Caco-2 (cell line): Measurements from ENCODE around the gene CDCP2. TPM values are rescaled to one million over a fixed set of nuclear protein-coding genes. Genes with fewer than 3 reads are reported as not detected.
"Not testable (repeated sequence)": the region's sequence is repeated elsewhere in the genome, so short reads cannot be mapped to it uniquely, and the experiment has no call there.

Experiments used
- BruUV-seq: library from RNA; stranded (reverse); fragments of 400-500 nt; replicated peaks from 2 replicates; lab custom pipeline; 2021; lab: Mats Ljungman, UMichigan
- CTCF ChIA-PET: fragments of 300-600 bp; sonication (Branson Sonifier 250); formaldehyde crosslinking; loops from one replicate; lab custom pipeline; 2022; ENCODE audit warnings: antibody characterized with exemption; lab: Charles Lee
- POLR2A ChIA-PET: fragments of 300-600 bp; sonication (Branson Sonifier 250); formaldehyde crosslinking; loops from one replicate; lab custom pipeline; 2022; ENCODE audit warnings: antibody characterized with exemption; lab: Charles Lee
- DNase-seq, 2 experiments: peaks; one replicate each; pipeline versions ENCODE4 v3.0.0 to v3.0.0-alpha.2; 2020 to 2022
- H3K27me3 ChIP-seq: replicated peaks from 2 replicates; pipeline ENCODE4 v1.6.0; 2011; ENCODE audit warnings: low read length; ENCODE audit not compliant: control insufficient read depth, insufficient read depth
- H3K36me3 ChIP-seq: 2 replicates; pipeline ENCODE4 v1.5.1; 2011; ENCODE audit warnings: low read length; ENCODE audit not compliant: control insufficient read depth, insufficient read depth
- H3K4me1 ChIP-seq: fragments of 250-450 bp; sonication (Bioruptor Pico); 2 replicates; pipeline ENCODE4 v1.5.1; 2020; ENCODE audit warnings: mild to moderate bottlenecking
- H3K4me3 ChIP-seq: 2 replicates; pipeline ENCODE4 v1.5.1; 2011; ENCODE audit warnings: low read depth, mild to moderate bottlenecking, control low read depth, low read length
- H3K9me3 ChIP-seq: fragments of 250-450 bp; sonication (Bioruptor Pico); 2 replicates; pipeline ENCODE4 v1.5.1; 2020; ENCODE audit warnings: mild to moderate bottlenecking, moderate library complexity
- H3K27ac Mint-ChIP-seq: one replicate; pipeline ENCODE4 v1.8.0; 2022; ENCODE audit warnings: mixed read lengths; ENCODE audit not compliant: unreplicated experiment
- H3K27me3 Mint-ChIP-seq: one replicate; pipeline ENCODE4 v1.8.0; 2022; ENCODE audit warnings: mixed read lengths; ENCODE audit not compliant: insufficient read depth, unreplicated experiment
- H3K36me3 Mint-ChIP-seq: one replicate; pipeline ENCODE4 v1.8.0; 2022; ENCODE audit warnings: mild to moderate bottlenecking, mixed read lengths; ENCODE audit not compliant: insufficient read depth, unreplicated experiment
- H3K4me1 Mint-ChIP-seq: one replicate; pipeline ENCODE4 v1.8.0; 2022; ENCODE audit warnings: low read depth, mixed read lengths; ENCODE audit not compliant: unreplicated experiment
- H3K4me3 Mint-ChIP-seq: one replicate; pipeline ENCODE4 v1.8.0; 2022; ENCODE audit warnings: mild to moderate bottlenecking, moderate library complexity, mixed read lengths; ENCODE audit not compliant: unreplicated experiment
- H3K9me3 Mint-ChIP-seq: one replicate; pipeline ENCODE4 v1.8.0; 2022; ENCODE audit warnings: mixed read lengths; ENCODE audit not compliant: unreplicated experiment
- intact Hi-C: fragments of 100-400 bp; cut with micrococcal nuclease; formaldehyde crosslinking; loops from one replicate; pipeline ENCODE4 v1.10.0; 2022; ENCODE audit not compliant: unreplicated experiment
- total RNA-seq: library from RNA; stranded (reverse); gene quantifications from 2 replicates; pipeline ENCODE4 v1.2.3, GENCODE V29; 2022
- TF ChIP-seq, protein P1 (sequence below), 2 experiments: fragments of 200-600 bp in 1 of 2; IDR thresholded peaks; 1 replicate in 1 of 2; 2 replicates in 1 of 2; pipeline versions ENCODE4 v1.5.1 to v1.8.0; 2011 to 2022; ENCODE audit warnings: antibody characterized with exemption in 1 of 2, control low read depth in 1 of 2, inconsistent platforms in 1 of 2, low read depth in 1 of 2, low read length in 1 of 2, mild to moderate bottlenecking in 1 of 2, moderate library complexity in 1 of 2; ENCODE audit not compliant: insufficient read depth in 1 of 2, severe bottlenecking in 1 of 2, unreplicated experiment in 1 of 2

Gene CDCP2
- total RNA-seq, 1 experiment from 2014 or later, result not detected

DNA sequence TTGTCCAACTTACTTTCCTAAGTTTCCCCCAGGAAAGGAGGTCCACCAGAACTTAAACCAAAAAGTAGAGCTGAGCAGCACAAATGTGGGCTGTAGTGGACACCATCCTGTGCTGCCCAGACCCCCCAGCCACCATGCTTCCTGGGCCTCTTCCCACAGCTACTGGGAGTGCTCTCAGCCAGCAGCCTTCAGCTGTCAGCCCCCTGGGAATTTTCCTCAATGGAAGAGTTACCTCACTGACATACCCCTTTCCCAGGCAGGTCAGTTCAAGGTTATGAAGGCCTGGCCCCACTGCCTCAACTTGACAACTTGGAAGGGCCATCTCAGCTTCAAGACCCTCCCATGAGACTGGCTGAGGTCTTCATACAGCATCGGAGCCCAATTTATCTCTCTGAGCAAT is 47.7 kb downstream of the CDCP2 start:
- TF ChIP-seq, protein P1, sequence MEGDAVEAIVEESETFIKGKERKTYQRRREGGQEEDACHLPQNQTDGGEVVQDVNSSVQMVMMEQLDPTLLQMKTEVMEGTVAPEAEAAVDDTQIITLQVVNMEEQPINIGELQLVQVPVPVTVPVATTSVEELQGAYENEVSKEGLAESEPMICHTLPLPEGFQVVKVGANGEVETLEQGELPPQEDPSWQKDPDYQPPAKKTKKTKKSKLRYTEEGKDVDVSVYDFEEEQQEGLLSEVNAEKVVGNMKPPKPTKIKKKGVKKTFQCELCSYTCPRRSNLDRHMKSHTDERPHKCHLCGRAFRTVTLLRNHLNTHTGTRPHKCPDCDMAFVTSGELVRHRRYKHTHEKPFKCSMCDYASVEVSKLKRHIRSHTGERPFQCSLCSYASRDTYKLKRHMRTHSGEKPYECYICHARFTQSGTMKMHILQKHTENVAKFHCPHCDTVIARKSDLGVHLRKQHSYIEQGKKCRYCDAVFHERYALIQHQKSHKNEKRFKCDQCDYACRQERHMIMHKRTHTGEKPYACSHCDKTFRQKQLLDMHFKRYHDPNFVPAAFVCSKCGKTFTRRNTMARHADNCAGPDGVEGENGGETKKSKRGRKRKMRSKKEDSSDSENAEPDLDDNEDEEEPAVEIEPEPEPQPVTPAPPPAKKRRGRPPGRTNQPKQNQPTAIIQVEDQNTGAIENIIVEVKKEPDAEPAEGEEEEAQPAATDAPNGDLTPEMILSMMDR (IDR thresholded peaks at IDR 0.05; ENCODE audit: insufficient read depth in 1 of 2, low read depth in 1 of 2, low read length in 1 of 2, severe bottlenecking in 1 of 2, unreplicated experiment in 1 of 2), result no peak
- POLR2A ChIA-PET, result no interaction called here
- no TSS peak for BruUV-seq

GRCh38 chr1:54104613-54105012 is 48.2 kb downstream of the CDCP2 start:
- H3K4me3 Mint-ChIP-seq, BruUV-seq, DNase-seq, H3K4me1 ChIP-seq, POLR2A ChIA-PET, CTCF ChIA-PET, H3K36me3 Mint-ChIP-seq, H3K4me1 Mint-ChIP-seq, H3K9me3 Mint-ChIP-seq, H3K27ac Mint-ChIP-seq, H3K27me3 Mint-ChIP-seq, H3K4me3 ChIP-seq, H3K36me3 ChIP-seq, intact Hi-C loops, H3K27me3 ChIP-seq, H3K9me3 ChIP-seq: not testable (repeated sequence)

More for the DNA sequence above, 47.7 kb downstream of the CDCP2 start:
- Histone ChIP-seq H3K4me3 (no peak overlapping the region), H3K4me1 (no peaks in the 10 kb centered on the region), H3K27me3 (no peaks in the 10 kb centered on the region), H3K9me3 (no peaks in the 10 kb centered on the region), H3K36me3 (no peaks in the 10 kb centered on the region)
- H3K36me3 Mint-ChIP-seq, result no peaks in the 10 kb centered on the region
- CTCF ChIA-PET, result no interaction called here
- no peaks in the 10 kb centered on the region for H3K27me3 Mint-ChIP-seq
- no peak overlapping the region for H3K4me3 Mint-ChIP-seq
- H3K9me3 Mint-ChIP-seq, result no peaks in the 10 kb centered on the region
- peaks cover 6% of the 10 kb centered on the region for H3K4me1 Mint-ChIP-seq
- H3K27ac Mint-ChIP-seq, result no peak overlapping the region
- intact Hi-C loops, result no loop called here
- DNase-seq, result no peak

- Mint-ChIP-seq H3K36me3 (no peaks in the 10 kb centered on the region), H3K9me3 (no peaks in the 10 kb centered on the region), H3K27me3 (no peaks in the 10 kb centered on the region), H3K4me3 (no peak overlapping the region), H3K4me1 (peaks cover 6% of the 10 kb centered on the region), H3K27ac (no peak overlapping the region)
- intact Hi-C loops, result no loop called here
- TF ChIP-seq, protein P1 (IDR thresholded peaks at IDR 0.05; ENCODE audit: insufficient read depth in 1 of 2, low read depth in 1 of 2, low read length in 1 of 2, severe bottlenecking in 1 of 2, unreplicated experiment in 1 of 2), result no peak
- BruUV-seq, result no TSS peak
- H3K4me3 ChIP-seq, result no peak overlapping the region
- no peaks in the 10 kb centered on the region for H3K27me3 ChIP-seq
- no peaks in the 10 kb centered on the region for H3K36me3 ChIP-seq
- CTCF ChIA-PET, result interaction anchor here (0.5 kb wide), 1 partner anchor 560 kb away, joined by 7 read pairs; no protein-coding TSS in a partner anchor
- POLR2A ChIA-PET, result no interaction called here
- DNase-seq, result no peak
- no peaks in the 10 kb centered on the region for H3K9me3 ChIP-seq
- H3K4me1 ChIP-seq, result no peaks in the 10 kb centered on the region
These were observed 49.4 kb downstream of the CDCP2 start for GRCh38 chr1:54103414-54103813.

GRCh38 chr1:54100500-54100899 is 52.3 kb downstream of the CDCP2 start:
- H3K4me3 ChIP-seq, result no peak overlapping the region
- Mint-ChIP-seq H3K9me3 (no peaks in the 10 kb centered on the region), H3K27ac (no peak overlapping the region), H3K27me3 (no peaks in the 10 kb centered on the region), H3K4me1 (peaks cover 6% of the 10 kb centered on the region), H3K4me3 (no peak overlapping the region), H3K36me3 (no peaks in the 10 kb centered on the region)
- intact Hi-C loops, result no loop called here
- no peaks in the 10 kb centered on the region for H3K36me3 ChIP-seq
- no TSS peak for BruUV-seq
- no peaks in the 10 kb centered on the region for H3K27me3 ChIP-seq
- H3K9me3 ChIP-seq, result no peaks in the 10 kb centered on the region
- TF ChIP-seq, protein P1 (IDR thresholded peaks at IDR 0.05; ENCODE audit: insufficient read depth in 1 of 2, low read depth in 1 of 2, low read length in 1 of 2, severe bottlenecking in 1 of 2, unreplicated experiment in 1 of 2), result no peak
- POLR2A ChIA-PET, result no interaction called here
- no peaks in the 10 kb centered on the region for H3K4me1 ChIP-seq
- no peak for DNase-seq
- CTCF ChIA-PET, result no interaction called here
